GM21528 (cell line): Measurements from ENCODE around the gene CYP2A13.
"Not testable (repeated sequence)": the region's sequence is repeated elsewhere in the genome, so short reads cannot be mapped to it uniquely, and the experiment has no call there.

ENCODE experiments used
- ATAC-seq: cut with Tn5 transposase; IDR thresholded peaks from one replicate; pipeline ENCODE4 v1.9.1; 2021; ENCODE audit warnings: mild to moderate bottlenecking, moderate library complexity; ENCODE audit not compliant: unreplicated experiment, low FRiP score

The CYP2A13 gene

GRCh38 chr19:41120929-41121911 lies 33.0 kb downstream of the CYP2A13 start:
- not testable (repeated sequence) for ATAC-seq

GRCh38 chr19:41122846-41123245 lies 34.6 kb downstream of the CYP2A13 start:
- ATAC-seq = not testable (repeated sequence)

GRCh38 chr19:41123716-41124294 lies 35.6 kb downstream of the CYP2A13 start:
- ATAC-seq = no peak

- ATAC-seq = not testable (repeated sequence)
Observed at GRCh38 chr19:41126765-41127203, 38.5 kb downstream of the CYP2A13 start.

GRCh38 chr19:41127362-41127761 lies 39.1 kb downstream of the CYP2A13 start:
- ATAC-seq = not testable (repeated sequence)

- ATAC-seq = not testable (repeated sequence)
Observed at GRCh38 chr19:41127801-41128300, 39.6 kb downstream of the CYP2A13 start.

GRCh38 chr19:41128692-41129091 lies 40.4 kb downstream of the CYP2A13 start:
- ATAC-seq = no peak

- ATAC-seq = no peak
Observed at GRCh38 chr19:41131186-41131585, 42.9 kb downstream of the CYP2A13 start.

- no peak for ATAC-seq
Observed at GRCh38 chr19:41133260-41133659, 45.0 kb downstream of the CYP2A13 start.

- no peak for ATAC-seq
Observed at GRCh38 chr19:41134616-41135015, 46.4 kb downstream of the CYP2A13 start.

- not testable (repeated sequence) for ATAC-seq
Observed at GRCh38 chr19:41135390-41136384, 47.4 kb downstream of the CYP2A13 start.

- no peak for ATAC-seq
Observed at GRCh38 chr19:41136636-41137455, 48.6 kb downstream of the CYP2A13 start.

GRCh38 chr19:41144403-41144802 lies 56.2 kb downstream of the CYP2A13 start:
- ATAC-seq = no peak
